HG03196 (cell line): ENCODE measurements around the gene COTL1.

Experiments
- ATAC-seq: cut with Tn5 transposase; IDR thresholded peaks from one replicate; pipeline ENCODE4 v1.9.1; 2021; ENCODE audit not compliant: unreplicated experiment

The COTL1 gene

GRCh38 chr16:84617791-84618580 is at the start of gene COTL1:
COTL1 (minus strand) TSS chr16:84618078; CDS start chr16:84617914, 164 bp downstream.
- peak; percentile 69 for ATAC-seq

- ATAC-seq, result no peak
Measured at GRCh38 chr16:84665843-84666242, 48.0 kb upstream of the COTL1 start.

DNA sequence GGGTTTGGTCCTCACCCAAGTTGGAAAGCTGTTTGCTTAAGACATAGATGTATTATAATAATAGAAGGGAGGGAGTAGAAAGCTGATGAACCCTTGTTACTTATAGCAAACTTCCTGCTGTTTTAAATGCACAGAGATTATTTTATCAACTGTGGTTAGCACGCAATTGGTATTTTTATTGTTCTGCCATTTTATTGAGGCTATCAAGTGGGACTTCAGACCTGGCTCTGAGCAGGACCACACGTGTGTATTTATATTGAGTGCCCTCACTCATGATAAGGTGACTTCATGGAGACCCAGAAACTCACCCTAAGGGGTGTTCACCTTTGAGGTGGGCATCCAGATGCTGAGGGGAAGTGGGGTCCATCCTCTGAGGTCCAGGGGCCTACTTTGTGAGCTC is 47.5 kb upstream of the COTL1 start:
- no peak for ATAC-seq

GRCh38 chr16:84663433-84664101 is 45.7 kb upstream of the COTL1 start:
- peak; percentile 74 for ATAC-seq

DNA sequence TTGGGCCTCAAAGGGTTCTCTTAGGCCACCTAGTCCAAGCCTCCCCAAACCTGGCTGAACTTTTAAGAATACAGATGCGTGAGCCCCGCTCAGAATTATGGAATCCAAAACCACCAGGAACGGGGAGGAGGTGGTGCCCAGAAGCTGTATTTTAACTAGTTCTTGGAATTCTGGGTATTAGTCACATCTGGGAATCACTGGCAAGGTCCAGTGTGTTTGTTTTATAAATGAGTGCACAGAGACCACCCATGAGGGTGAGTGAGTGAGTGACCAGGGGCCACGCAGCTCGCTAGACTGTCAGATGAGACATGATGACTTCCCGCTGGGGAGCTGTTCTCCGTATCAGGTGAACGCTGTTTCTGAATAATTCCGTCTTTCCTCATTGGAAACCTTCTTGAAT is 44.6 kb upstream of the COTL1 start:
- ATAC-seq, result no peak

- ATAC-seq, result no peak
Measured at GRCh38 chr16:84661418-84662060, 43.7 kb upstream of the COTL1 start.

- no peak for ATAC-seq
Measured at GRCh38 chr16:84660973-84661372, 43.1 kb upstream of the COTL1 start.

- no peak for ATAC-seq
Measured at GRCh38 chr16:84659656-84660300, 41.9 kb upstream of the COTL1 start.

DNA sequence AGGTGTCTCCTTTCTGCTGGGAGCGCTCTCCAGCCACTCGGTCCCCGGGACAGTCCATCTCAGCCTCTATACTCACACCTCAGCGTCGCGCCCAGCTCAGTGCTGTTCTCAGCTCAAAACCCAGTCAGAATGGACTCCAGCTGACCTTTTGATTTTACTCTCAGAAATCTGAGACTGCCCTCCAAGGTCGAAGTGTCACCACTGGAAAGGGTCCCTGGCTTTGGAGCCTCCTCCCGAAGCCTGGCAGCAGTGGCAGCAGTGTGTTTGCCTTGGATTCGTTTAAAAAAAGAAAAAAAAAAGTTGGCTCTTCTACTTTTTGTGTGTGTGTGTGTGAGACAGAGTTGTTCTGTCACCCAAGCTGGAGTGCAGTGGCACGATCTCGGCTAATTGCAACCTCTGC is 40.8 kb upstream of the COTL1 start:
- no peak for ATAC-seq

- no peak for ATAC-seq
Measured at GRCh38 chr16:84657229-84657837, 39.5 kb upstream of the COTL1 start.

- ATAC-seq, result no peak
Measured at GRCh38 chr16:84656649-84657048, 38.8 kb upstream of the COTL1 start.

DNA sequence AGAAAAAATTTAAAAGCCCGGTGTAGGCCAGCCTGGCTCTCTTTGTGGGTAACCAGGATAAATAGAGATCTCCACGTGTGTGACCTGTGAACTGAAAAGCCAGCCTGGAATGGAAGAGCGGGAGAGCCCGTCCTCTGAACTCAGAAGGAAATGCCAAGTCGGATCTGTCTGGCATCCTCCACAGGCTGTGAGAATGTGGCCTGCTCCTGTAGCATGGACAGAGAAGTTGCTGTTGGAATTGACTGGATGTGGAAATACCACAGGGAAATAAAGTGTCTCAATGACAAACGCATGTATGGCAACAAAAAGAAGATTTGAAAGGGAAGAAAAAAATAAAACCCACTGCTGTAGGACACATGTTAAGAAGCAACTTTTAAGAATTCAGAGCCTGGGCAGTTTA is 37.1 kb upstream of the COTL1 start:
- ATAC-seq, result no peak

- no peak for ATAC-seq
Measured at GRCh38 chr16:84654238-84654637, 36.4 kb upstream of the COTL1 start.

DNA sequence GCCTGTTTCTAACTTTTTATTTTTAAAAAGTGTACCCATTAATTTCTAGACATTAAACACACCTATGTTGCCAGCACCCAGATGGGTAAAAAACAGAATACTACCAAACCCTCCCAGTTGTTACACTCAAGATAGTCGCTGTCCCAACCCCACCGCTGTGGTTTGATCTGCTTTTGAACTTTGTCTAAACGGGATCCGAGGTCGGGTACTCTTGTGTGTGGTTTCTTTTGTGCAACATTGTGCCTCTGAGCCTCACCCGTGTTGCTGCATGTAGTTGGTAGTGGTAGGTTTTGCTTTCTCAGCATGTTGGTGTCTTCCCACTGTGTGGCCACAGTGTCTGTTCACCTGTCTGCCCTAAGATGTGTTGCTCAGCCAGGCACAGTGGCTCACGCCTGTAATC is 34.7 kb upstream of the COTL1 start:
- no peak for ATAC-seq

GRCh38 chr16:84650062-84650991 is 32.4 kb upstream of the COTL1 start:
- no peak for ATAC-seq

DNA sequence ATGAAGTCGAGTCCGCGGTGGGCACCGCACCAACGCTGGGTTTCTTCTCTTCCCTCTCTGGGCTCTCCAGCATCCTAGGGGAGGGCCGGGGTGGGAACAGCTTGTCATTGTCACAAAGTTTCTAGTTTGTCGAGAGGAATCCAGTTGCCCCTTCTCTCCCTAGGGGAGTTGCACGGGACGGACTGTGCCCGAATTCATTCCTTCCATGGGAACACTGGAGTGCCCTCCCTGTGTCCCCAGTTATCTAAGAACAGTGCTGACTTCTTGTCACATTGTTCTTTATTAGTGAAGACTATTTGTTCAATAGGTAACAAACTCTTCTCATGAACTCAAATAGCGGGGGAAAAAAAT is 31.6 kb upstream of the COTL1 start:
- no peak for ATAC-seq

GRCh38 chr16:84648595-84649510 is 31.0 kb upstream of the COTL1 start:
- ATAC-seq, result peak; percentile 60

- peak; percentile 63 for ATAC-seq
Measured at GRCh38 chr16:84647828-84648594, 30.1 kb upstream of the COTL1 start, which contains the start of gene KLHL36. KLHL36 (plus strand) TSS chr16:84648511; CDS start chr16:84650868, 2,357 bp downstream.
